Breast epithelium (tissue), 4 donors: ENCODE results near the gene HOXB6. TPM values are rescaled to one million over a fixed set of nuclear protein-coding genes. Genes with fewer than 3 reads are reported as not detected.

Experiments
- DNase-seq, 2 donors: peaks; one replicate each; pipeline ENCODE4 v3.0.0-alpha.2; 2019; ENCODE audit warnings: low spot score in 2 of 2
- H3K27ac ChIP-seq, 2 donors: fragments of 200-600 bp; sonication (generic) in 1 of 2; one replicate each; pipeline ENCODE4 v1.5.1; 2016 to 2019; ENCODE audit warnings: mild to moderate bottlenecking in 1 of 2
- H3K27me3 ChIP-seq, 2 donors: fragments of 200-600 bp; sonication (generic) in 1 of 2; one replicate each; pipeline versions ENCODE4 v1.5.1 to v1.6.0; 2017 to 2019; ENCODE audit warnings: control low read depth in 1 of 2, mild to moderate bottlenecking in 1 of 2
- H3K36me3 ChIP-seq: fragments of 200-600 bp; one replicate; pipeline ENCODE4 v1.5.1; 2019
- H3K4me1 ChIP-seq, 2 donors: fragments of 200-600 bp; sonication (generic); one replicate each; pipeline ENCODE4 v1.5.1; 2016 to 2019; ENCODE audit warnings: control low read depth in 1 of 2
- H3K4me3 ChIP-seq, 3 donors: fragments of 200-600 bp; sonication (generic); 1 replicate in 2 of 3; 2 replicates in 1 of 3; pipeline ENCODE4 v1.5.1; 2016 to 2019; ENCODE audit warnings: mild to moderate bottlenecking in 3 of 3, moderate library complexity in 2 of 3
- H3K9me3 ChIP-seq, 2 donors: fragments of 200-600 bp; sonication (generic) in 1 of 2; one replicate each; pipeline ENCODE4 v1.5.1; 2016 to 2019; ENCODE audit warnings: control low read depth in 1 of 2
- POLR2A ChIP-seq: fragments of 450-650 bp; IDR thresholded peaks from one replicate; pipeline ENCODE4 v1.6.1; 2016; ENCODE audit warnings: antibody characterized with exemption, mild to moderate bottlenecking, moderate library complexity
- POLR2AphosphoS5 ChIP-seq, 3 donors: sonication (generic); formaldehyde crosslinking; IDR thresholded peaks; one replicate each; pipeline ENCODE4 v1.6.1; 2017; ENCODE audit warnings: antibody characterized with exemption in 3 of 3
- intact Hi-C: fragments of 100-400 bp; cut with DNase I; formaldehyde crosslinking; loops from one replicate; pipeline ENCODE4 v1.15.1; 2023; ENCODE audit warnings: low total_unique reads
- total RNA-seq, 3 donors: library from RNA; depleted of rRNA; stranded (reverse); fragments of >200 nt; gene quantifications; one replicate each; pipeline ENCODE4 v1.1.0, GENCODE V29; 2016
- TF ChIP-seq, protein P1 (sequence below), 3 donors: fragments of 450-650 bp; IDR thresholded peaks; one replicate each; pipeline ENCODE4 v1.5.1; 2016 to 2017; ENCODE audit warnings: antibody characterized with exemption in 3 of 3, mild to moderate bottlenecking in 3 of 3, moderate library complexity in 3 of 3

Gene HOXB6
- total RNA-seq, 3 donors from 2014 or later, result 1.0 to 24.9 (median 18.2) TPM

GRCh38 chr17:48592577-48592976, 12.2 kb downstream of the HOXB6 start:
- intact Hi-C loops, result loop anchor here (1.0 to 5.0 kb wide), 2 partner anchors 16 to 100 kb away; no protein-coding TSS in a partner anchor
- peaks cover 0 to 3% of the 10 kb centered on the region in 2 donors for H3K4me1 ChIP-seq
- H3K27me3 ChIP-seq, result peaks cover 0 to 78% of the 10 kb centered on the region in 2 donors
- DNase-seq, result no peak
- H3K36me3 ChIP-seq, result no peaks in the 10 kb centered on the region
- H3K4me3 ChIP-seq, result peak overlapping the region; percentile 41 to 68 (median 43)
- no peak for TF ChIP-seq POLR2A
- TF ChIP-seq POLR2AphosphoS5 (IDR thresholded peaks at IDR 0.05), result no peak
- TF ChIP-seq, protein P1, sequence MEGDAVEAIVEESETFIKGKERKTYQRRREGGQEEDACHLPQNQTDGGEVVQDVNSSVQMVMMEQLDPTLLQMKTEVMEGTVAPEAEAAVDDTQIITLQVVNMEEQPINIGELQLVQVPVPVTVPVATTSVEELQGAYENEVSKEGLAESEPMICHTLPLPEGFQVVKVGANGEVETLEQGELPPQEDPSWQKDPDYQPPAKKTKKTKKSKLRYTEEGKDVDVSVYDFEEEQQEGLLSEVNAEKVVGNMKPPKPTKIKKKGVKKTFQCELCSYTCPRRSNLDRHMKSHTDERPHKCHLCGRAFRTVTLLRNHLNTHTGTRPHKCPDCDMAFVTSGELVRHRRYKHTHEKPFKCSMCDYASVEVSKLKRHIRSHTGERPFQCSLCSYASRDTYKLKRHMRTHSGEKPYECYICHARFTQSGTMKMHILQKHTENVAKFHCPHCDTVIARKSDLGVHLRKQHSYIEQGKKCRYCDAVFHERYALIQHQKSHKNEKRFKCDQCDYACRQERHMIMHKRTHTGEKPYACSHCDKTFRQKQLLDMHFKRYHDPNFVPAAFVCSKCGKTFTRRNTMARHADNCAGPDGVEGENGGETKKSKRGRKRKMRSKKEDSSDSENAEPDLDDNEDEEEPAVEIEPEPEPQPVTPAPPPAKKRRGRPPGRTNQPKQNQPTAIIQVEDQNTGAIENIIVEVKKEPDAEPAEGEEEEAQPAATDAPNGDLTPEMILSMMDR (IDR thresholded peaks at IDR 0.05), result no peak
- no peaks in the 10 kb centered on the region for H3K9me3 ChIP-seq
- H3K27ac ChIP-seq, result no peak overlapping the region

- no peak for DNase-seq
- intact Hi-C loops, result loop anchor here (1.0 to 5.0 kb wide), 2 partner anchors 16 to 100 kb away; no protein-coding TSS in a partner anchor
- peak overlapping the region; percentile 41 to 68 (median 43) for H3K4me3 ChIP-seq
- no peak overlapping the region for H3K27ac ChIP-seq
- no peaks in the 10 kb centered on the region for H3K36me3 ChIP-seq
- H3K27me3 ChIP-seq, result peaks cover 0 to 78% of the 10 kb centered on the region in 2 donors
- H3K4me1 ChIP-seq, result no peaks in the 10 kb centered on the region
- TF ChIP-seq POLR2AphosphoS5 (IDR thresholded peaks at IDR 0.05) (no peak), POLR2A (no peak)
- TF ChIP-seq, protein P1 (IDR thresholded peaks at IDR 0.05), result no peak
- H3K9me3 ChIP-seq, result no peaks in the 10 kb centered on the region
Measured at GRCh38 chr17:48592057-48592514, 12.7 kb downstream of the HOXB6 start.

GRCh38 chr17:48591255-48592056, 13.3 kb downstream of the HOXB6 start:
- no peaks in the 10 kb centered on the region for H3K36me3 ChIP-seq
- H3K27me3 ChIP-seq, result peaks cover 0 to 78% of the 10 kb centered on the region in 2 donors
- peak overlapping the region in 1 of 3 donors; percentile 43 for H3K4me3 ChIP-seq
- no peak for DNase-seq
- H3K4me1 ChIP-seq, result no peaks in the 10 kb centered on the region
- intact Hi-C loops, result loop anchor here (1.0 to 5.0 kb wide), 2 partner anchors 17 to 99 kb away; no protein-coding TSS in a partner anchor
- H3K9me3 ChIP-seq, result no peaks in the 10 kb centered on the region
- TF ChIP-seq POLR2AphosphoS5 (IDR thresholded peaks at IDR 0.05) (no peak), POLR2A (no peak)
- TF ChIP-seq, protein P1 (IDR thresholded peaks at IDR 0.05), result no peak
- no peak overlapping the region for H3K27ac ChIP-seq

- H3K4me3 ChIP-seq, result no peak overlapping the region
Measured at GRCh38 chr17:48590607-48591161, 14.1 kb downstream of the HOXB6 start.

More at GRCh38 chr17:48590607-48591161, 14.1 kb downstream of the HOXB6 start:
- no peaks in the 10 kb centered on the region for H3K36me3 ChIP-seq
- TF ChIP-seq POLR2AphosphoS5 (IDR thresholded peaks at IDR 0.05), result no peak
- no peak for TF ChIP-seq POLR2A
- TF ChIP-seq, protein P1 (IDR thresholded peaks at IDR 0.05), result no peak
- H3K9me3 ChIP-seq, result no peaks in the 10 kb centered on the region
- peaks cover 0 to 78% of the 10 kb centered on the region in 2 donors for H3K27me3 ChIP-seq
- no peak for DNase-seq
- no peaks in the 10 kb centered on the region for H3K4me1 ChIP-seq
- intact Hi-C loops, result loop anchor here (5.0 kb wide), 1 partner anchor 98 kb away; no protein-coding TSS in a partner anchor
- H3K27ac ChIP-seq, result no peak overlapping the region
